ENCODE measurements around the gene NRBP1. TPM values are rescaled to one million over a fixed set of nuclear protein-coding genes. Genes with fewer than 3 reads are reported as not detected.

The NRBP1 gene
- total RNA-seq, 2 experiments from 2014 or later, result 103 to 104 TPM

- CTCF ChIA-PET, result interaction anchor here (0.6 kb wide), 1 partner anchor 22 kb away, joined by 3 read pairs; no protein-coding TSS in a partner anchor
- Mint-ChIP-seq H3K4me1 (no peaks in the 10 kb centered on the region), H3K27ac (no peak overlapping the region), H3K9me3 (no peaks in the 10 kb centered on the region), H3K27me3 (no peaks in the 10 kb centered on the region), H3K4me3 (no peak overlapping the region), H3K36me3 (ENCODE audit: low read depth) (no peaks in the 10 kb centered on the region)
- POLR2A ChIA-PET, result no interaction called here
- DNase-seq, result no peak
These were observed 32.7 kb downstream of the NRBP1 start for GRCh38 chr2:27461118-27461517.

GRCh38 chr2:27464443-27464842 is 36.0 kb downstream of the NRBP1 start:
- Mint-ChIP-seq H3K9me3 (no peaks in the 10 kb centered on the region), H3K4me3 (no peak overlapping the region), H3K36me3 (ENCODE audit: low read depth) (no peaks in the 10 kb centered on the region), H3K4me1 (no peaks in the 10 kb centered on the region), H3K27ac (no peak overlapping the region), H3K27me3 (no peaks in the 10 kb centered on the region)
- ChIA-PET POLR2A (no interaction called here), CTCF (interaction anchor here (1.3 kb wide), 1 partner anchor 162 kb away, joined by 4 read pairs; no protein-coding TSS in a partner anchor)
- no peak for DNase-seq

GRCh38 chr2:27471961-27472360 is 43.5 kb downstream of the NRBP1 start:
- Mint-ChIP-seq H3K9me3 (no peaks in the 10 kb centered on the region), H3K36me3 (ENCODE audit: low read depth) (peaks cover 2% of the 10 kb centered on the region), H3K4me1 (no peaks in the 10 kb centered on the region), H3K27me3 (no peaks in the 10 kb centered on the region), H3K27ac (no peak overlapping the region), H3K4me3 (no peak overlapping the region)
- DNase-seq, result no peak
- ChIA-PET CTCF (interaction anchor here (1.7 kb wide), 1 partner anchor 9 kb away, joined by 5 read pairs; no protein-coding TSS in a partner anchor), POLR2A (no interaction called here)

- H3K4me1 Mint-ChIP-seq, result peaks cover 19% of the 10 kb centered on the region
- DNase-seq, result no peak
- no peak overlapping the region for H3K27ac Mint-ChIP-seq
- CTCF ChIA-PET, result no interaction called here
- H3K4me3 Mint-ChIP-seq, result no peak overlapping the region
- H3K36me3 Mint-ChIP-seq (ENCODE audit: low read depth), result no peaks in the 10 kb centered on the region
- H3K9me3 Mint-ChIP-seq, result no peaks in the 10 kb centered on the region
- no peaks in the 10 kb centered on the region for H3K27me3 Mint-ChIP-seq
- POLR2A ChIA-PET, result no interaction called here
These were observed 57.1 kb downstream of the NRBP1 start for GRCh38 chr2:27485496-27485895.

GRCh38 chr2:27489118-27489497 is 60.7 kb downstream of the NRBP1 start:
- peak overlapping the region; percentile 74 for H3K4me3 Mint-ChIP-seq

GRCh38 chr2:27489498-27490397 is 61.3 kb downstream of the NRBP1 start, which contains the start of gene IFT172:
Gene IFT172 (minus strand): TSS chr2:27489743. CDS start chr2:27489653, 90 bp downstream.
- H3K27ac Mint-ChIP-seq, result peak within 1 kb of the TSS; percentile 71
- POLR2A ChIA-PET, result interaction anchor here (0.5 to 1.2 kb wide), 3 partner anchors 62 to 86 kb away, joined by 4 to 6 read pairs (median 4); partner anchors contain the start of genes NRBP1 and PPM1G
- CTCF ChIA-PET, result interaction anchor here (2.9 kb wide), 1 partner anchor 194 kb away, joined by 11 read pairs; no protein-coding TSS in a partner anchor
- DNase-seq, result peak; percentile 100
- peak within 1 kb of the TSS; percentile 74 for H3K4me3 Mint-ChIP-seq
- no peaks in the 10 kb centered on the region for H3K9me3 Mint-ChIP-seq
- H3K27me3 Mint-ChIP-seq, result peaks cover 14% of the 10 kb centered on the region
- peaks cover 30% of the 10 kb centered on the region for H3K4me1 Mint-ChIP-seq
- H3K36me3 Mint-ChIP-seq (ENCODE audit: low read depth), result no peaks in the 10 kb centered on the region

More at GRCh38 chr2:27489118-27489497, 60.7 kb downstream of the NRBP1 start:
- no peaks in the 10 kb centered on the region for H3K9me3 Mint-ChIP-seq
- ChIA-PET CTCF (interaction anchor here (2.9 kb wide), 1 partner anchor 194 kb away, joined by 11 read pairs; no protein-coding TSS in a partner anchor), POLR2A (no interaction called here)
- H3K4me1 Mint-ChIP-seq, result peaks cover 30% of the 10 kb centered on the region
- no peak for DNase-seq
- H3K27ac Mint-ChIP-seq, result peak overlapping the region; percentile 71
- H3K36me3 Mint-ChIP-seq (ENCODE audit: low read depth), result no peaks in the 10 kb centered on the region
- peaks cover 10% of the 10 kb centered on the region for H3K27me3 Mint-ChIP-seq

Other genes with a start within 250 kb of the NRBP1 start
- 10 to 100 TPM; 94.9 to 97.8 TPM for gene ATRAID, start 216.6 kb upstream of the NRBP1 start, total RNA-seq
- gene SLC5A6, start 216.4 kb upstream of the NRBP1 start, total RNA-seq, result 10 to 100 TPM; 20.8 to 23.6 TPM
- 10 to 100 TPM; 39.7 TPM for gene CAD, start 211.3 kb upstream of the NRBP1 start, total RNA-seq
- under 1 TPM; 0.45 TPM for gene SLC30A3, start 165.6 kb upstream of the NRBP1 start, total RNA-seq
- gene DNAJC5G, start 153.2 kb upstream of the NRBP1 start, total RNA-seq, result not detected
- under 1 TPM in 1 of 2 experiments, not detected in 1; 0.13 TPM for gene TRIM54, start 146.2 kb upstream of the NRBP1 start, total RNA-seq
- gene UCN, start 120.2 kb upstream of the NRBP1 start, total RNA-seq, result 1 to 10 TPM; 2.2 to 3.0 TPM
- 10 to 100 TPM; 83.3 to 83.9 TPM for gene MPV17, start 105.5 kb upstream of the NRBP1 start, total RNA-seq
- gene GTF3C2, start 71.9 kb upstream of the NRBP1 start, total RNA-seq, result 10 to 100 TPM; 49.0 to 49.1 TPM
- gene EIF2B4, start 58.3 kb upstream of the NRBP1 start, total RNA-seq, result 10 to 100 TPM; 34.1 to 36.9 TPM
- gene SNX17, start 58.0 kb upstream of the NRBP1 start, total RNA-seq, result 100 to 1,000 TPM; 116 to 123 TPM
- 10 to 100 TPM; 15.6 to 16.7 TPM for gene ZNF513, start 47.9 kb upstream of the NRBP1 start, total RNA-seq
- gene PPM1G, start 19.0 kb upstream of the NRBP1 start, total RNA-seq, result 100 to 1,000 TPM; 119 to 122 TPM
- gene KRTCAP3, start 13.8 kb downstream of the NRBP1 start, total RNA-seq, result 10 to 100 TPM in 1 of 2 experiments, 1 to 10 TPM in 1; 7.5 to 10.1 TPM
- 1 to 10 TPM; 7.9 to 9.9 TPM for gene IFT172, start 61.1 kb downstream of the NRBP1 start, total RNA-seq
- not detected for gene FNDC4, start 66.6 kb downstream of the NRBP1 start, total RNA-seq
- not detected for gene GCKR, start 68.2 kb downstream of the NRBP1 start, total RNA-seq
- gene ZNF512, start 154.4 kb downstream of the NRBP1 start, total RNA-seq, result 10 to 100 TPM; 31.4 to 34.0 TPM
- gene CCDC121, start 200.4 kb downstream of the NRBP1 start, total RNA-seq, result under 1 TPM; 0.78 to 0.90 TPM
- gene GPN1, start 200.4 kb downstream of the NRBP1 start, total RNA-seq, result 10 to 100 TPM; 45.0 to 45.8 TPM
- gene SUPT7L, start 235.0 kb downstream of the NRBP1 start, total RNA-seq, result 10 to 100 TPM; 36.5 to 37.2 TPM
- gene SLC4A1AP, start 235.3 kb downstream of the NRBP1 start, total RNA-seq, result 10 to 100 TPM; 27.3 to 27.9 TPM